Keratinocyte (primary cell): ENCODE results near the gene DNAJC17. TPM values are rescaled to one million over a fixed set of nuclear protein-coding genes. Genes with fewer than 3 reads are reported as not detected.

ENCODE experiments used
- DNase-seq: peaks from one replicate; pipeline ENCODE4 v3.0.0-alpha.2; 2011; ENCODE audit warnings: low read depth, missing footprints, low spot score
- FAIRE-seq: peaks from 2 replicates; lab custom pipeline; 2011; peaks lifted over from hg19 to GRCh38; lab: Jason Lieb, UNC
- H2AFZ ChIP-seq: 2 replicates; pipeline ENCODE4 v1.6.0; 2012; ENCODE audit warnings: low read length, control low read depth, inconsistent platforms; ENCODE audit not compliant: control insufficient read depth
- H3K27ac ChIP-seq: 2 replicates; pipeline ENCODE4 v1.5.1; 2011; ENCODE audit warnings: low read length; ENCODE audit not compliant: control insufficient read depth, insufficient read depth
- H3K27me3 ChIP-seq: 3 replicates; pipeline ENCODE4 v1.6.0; 2011; ENCODE audit warnings: low read length; ENCODE audit not compliant: control insufficient read depth, insufficient read depth; ENCODE audit errors: extremely low read depth
- H3K36me3 ChIP-seq, 2 experiments: 2 replicates in 1 of 2; 3 replicates in 1 of 2; pipeline ENCODE4 v1.5.1; 2011; ENCODE audit warnings: low read length in 2 of 2, mild to moderate bottlenecking in 1 of 2; ENCODE audit not compliant: control insufficient read depth in 2 of 2, insufficient read depth in 2 of 2; ENCODE audit errors: extremely low read depth in 1 of 2
- H3K4me1 ChIP-seq: 3 replicates; pipeline ENCODE4 v1.5.1; 2011; ENCODE audit warnings: low read length; ENCODE audit not compliant: control insufficient read depth, insufficient read depth; ENCODE audit errors: extremely low read depth
- H3K4me2 ChIP-seq: 3 replicates; pipeline ENCODE4 v1.6.0; 2011; ENCODE audit warnings: low read depth, low read length; ENCODE audit not compliant: control insufficient read depth, insufficient read depth; ENCODE audit errors: extremely low read depth
- H3K4me3 ChIP-seq, 3 experiments: fragments of 200-600 bp in 1 of 3; sonication (generic) in 1 of 3; 2 replicates in 2 of 3; 3 replicates in 1 of 3; pipeline ENCODE4 v1.5.1; 2011 to 2016; ENCODE audit warnings: low read length in 3 of 3, mild to moderate bottlenecking in 3 of 3, control low read depth in 2 of 3, inconsistent platforms in 1 of 3, low read depth in 1 of 3, mixed read lengths in 1 of 3, mixed run types in 1 of 3, moderate library complexity in 1 of 3; ENCODE audit not compliant: control insufficient read depth in 2 of 3, insufficient read depth in 2 of 3; ENCODE audit errors: extremely low read depth in 1 of 3
- H3K79me2 ChIP-seq: 2 replicates; pipeline ENCODE4 v1.6.0; 2012; ENCODE audit warnings: low read length; ENCODE audit not compliant: control insufficient read depth, insufficient read depth
- H3K9ac ChIP-seq: 3 replicates; pipeline ENCODE4 v1.6.0; 2011; ENCODE audit warnings: low read length; ENCODE audit not compliant: control insufficient read depth, insufficient read depth; ENCODE audit errors: extremely low read depth
- H3K9me1 ChIP-seq: 3 replicates; pipeline ENCODE4 v1.6.0; 2011; ENCODE audit warnings: low read length; ENCODE audit not compliant: control insufficient read depth, insufficient read depth; ENCODE audit errors: extremely low read depth
- H3K9me3 ChIP-seq: 2 replicates; pipeline ENCODE4 v1.5.1; 2012; ENCODE audit warnings: low read depth, low read length; ENCODE audit not compliant: control insufficient read depth
- H4K20me1 ChIP-seq: 3 replicates; pipeline ENCODE4 v1.6.0; 2011; ENCODE audit warnings: low read length; ENCODE audit not compliant: control insufficient read depth, insufficient read depth; ENCODE audit errors: extremely low read depth
- CTCF ChIP-seq, 3 experiments: IDR thresholded peaks in 1 of 3; conservative IDR thresholded peaks in 1 of 3; optimal IDR thresholded peaks in 1 of 3; 2 replicates in 2 of 3; 3 replicates in 1 of 3; pipeline versions ENCODE3 to v1.5.1; 2011; ENCODE audit warnings: low read length in 3 of 3, mild to moderate bottlenecking in 3 of 3, moderate library complexity in 2 of 3, control low read depth in 1 of 3, inconsistent platforms in 1 of 3; ENCODE audit not compliant: insufficient read depth in 2 of 3; ENCODE audit errors: extremely low read depth in 1 of 3
- EZH2 ChIP-seq: IDR thresholded peaks from one replicate; pipeline ENCODE4 v1.6.1; 2012; ENCODE audit warnings: inconsistent platforms, mild to moderate bottlenecking, low read length, moderate library complexity
- dilution Hi-C: fragments of 300-500 bp; cut with MboI; formaldehyde crosslinking; loops from one replicate; pipeline ENCODE4 v1.7.0; 2020; ENCODE audit warnings: low sequenced_read_pairs; ENCODE audit not compliant: extremely low pct_ligation_motif_present
- polyA plus RNA-seq, 5 experiments: library from polyadenylated mRNA; depleted of rRNA in 3 of 5; stranded (reverse) in 3 of 5; stranded (forward) in 1 of 5; unstranded in 1 of 5; fragments of >200 nt; gene quantifications; 1 replicate in 1 of 5; 2 replicates in 3 of 5; 3 replicates in 1 of 5; pipeline versions ENCODE4 v1.2.1 to v1.2.3, GENCODE V29; 2011 to 2012; ENCODE audit warnings: missing spikeins in 2 of 5, low read depth in 1 of 5, low replicate concordance in 1 of 5

Gene DNAJC17
- polyA plus RNA-seq, 1 donor (not counting 4 experiments of a cell fraction or from before 2014, with no cell fraction given) = 35.3 TPM

DNA sequence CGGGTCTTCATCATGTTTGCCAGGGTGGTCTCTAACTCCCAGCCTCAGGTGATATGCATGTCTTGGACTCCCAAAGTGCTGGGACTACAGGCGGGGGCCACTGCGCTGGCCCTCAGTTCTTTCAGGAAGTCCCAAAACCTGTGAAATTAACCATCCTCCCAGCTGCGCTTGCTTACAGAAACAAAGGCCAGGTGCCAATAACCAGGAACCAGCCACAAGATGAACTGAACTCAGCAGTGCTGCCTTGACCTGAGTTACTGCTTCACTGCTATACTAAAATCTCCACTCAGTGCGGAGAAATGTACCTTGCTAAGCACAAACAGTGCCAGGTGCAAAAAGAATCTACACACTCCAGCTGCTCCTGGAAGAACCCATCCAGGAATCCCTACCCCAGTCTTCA is 47.3 kb downstream of the DNAJC17 start:
- Histone ChIP-seq H3K4me2 (no peak overlapping the region), H4K20me1 (no peaks in the 10 kb centered on the region), H3K4me3 (no peak overlapping the region), H2AFZ (no peak overlapping the region), H3K9ac (no peak overlapping the region), H3K36me3 (no peaks in the 10 kb centered on the region), H3K9me1 (no peaks in the 10 kb centered on the region), H3K4me1 (peaks cover 24% of the 10 kb centered on the region), H3K9me3 (no peaks in the 10 kb centered on the region), H3K27ac (no peak overlapping the region), H3K79me2 (peaks cover under 1% of the 10 kb centered on the region), H3K27me3 (no peaks in the 10 kb centered on the region)
- DNase-seq (no peak), FAIRE-seq (no peak)
- dilution Hi-C loops = no loop called here
- no peak for TF ChIP-seq EZH2
- no peak for TF ChIP-seq CTCF (optimal IDR thresholded peaks at IDR 0.05 in 1 of 3, IDR thresholded peaks at IDR 0.05 in 1 of 3, conservative IDR thresholded peaks at IDR 0.05 in 1 of 3; ENCODE audit: extremely low read depth in 1 of 3, insufficient read depth in 2 of 3, low read length in 3 of 3)

DNA sequence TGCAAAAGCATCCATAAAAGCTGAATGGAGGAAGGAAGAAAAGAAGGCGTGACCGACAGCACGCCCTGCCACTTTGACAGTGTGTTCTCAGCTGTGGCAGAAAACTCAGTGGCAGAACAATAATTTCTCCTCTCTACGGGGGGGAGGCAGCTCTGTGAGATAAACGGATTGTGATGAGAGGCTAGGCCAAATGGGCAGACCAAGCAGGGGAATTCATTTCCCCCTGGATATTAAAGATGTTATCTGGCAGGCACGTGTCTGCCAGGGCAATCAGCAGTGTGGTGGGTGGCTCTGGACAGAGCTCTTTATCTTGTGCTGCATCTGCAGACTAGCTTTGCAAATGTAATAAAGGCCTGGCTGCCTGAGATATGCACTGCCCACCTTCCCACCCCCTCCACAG is 50.3 kb downstream of the DNAJC17 start:
- H3K27me3 ChIP-seq = no peaks in the 10 kb centered on the region
- no peaks in the 10 kb centered on the region for H4K20me1 ChIP-seq
- H3K4me2 ChIP-seq = no peak overlapping the region
- H3K9ac ChIP-seq = no peak overlapping the region
- H3K79me2 ChIP-seq = peaks cover 27% of the 10 kb centered on the region
- TF ChIP-seq EZH2 (no peak), CTCF (optimal IDR thresholded peaks at IDR 0.05 in 1 of 3, IDR thresholded peaks at IDR 0.05 in 1 of 3, conservative IDR thresholded peaks at IDR 0.05 in 1 of 3; ENCODE audit: extremely low read depth in 1 of 3, insufficient read depth in 2 of 3, low read length in 3 of 3) (no peak)
- H3K4me1 ChIP-seq = peaks cover 11% of the 10 kb centered on the region
- peaks cover 1 to 6% of the 10 kb centered on the region in 2 experiments for H3K36me3 ChIP-seq
- no peaks in the 10 kb centered on the region for H3K9me3 ChIP-seq
- H3K4me3 ChIP-seq = no peak overlapping the region
- dilution Hi-C loops = no loop called here
- H3K27ac ChIP-seq = no peak overlapping the region
- H3K9me1 ChIP-seq = no peaks in the 10 kb centered on the region
- DNase-seq (no peak), FAIRE-seq (no peak)
- H2AFZ ChIP-seq = no peak overlapping the region
